Measurements from ENCODE around the gene CYFIP1. TPM values are rescaled to one million over a fixed set of nuclear protein-coding genes. Genes with fewer than 3 reads are reported as not detected.
A peak's percentile ranks its signal among the peaks of the same experiment; 100 is the strongest.

Gene CYFIP1
- total RNA-seq, 1 donor from 2014 or later = 59.5 TPM

DNA sequence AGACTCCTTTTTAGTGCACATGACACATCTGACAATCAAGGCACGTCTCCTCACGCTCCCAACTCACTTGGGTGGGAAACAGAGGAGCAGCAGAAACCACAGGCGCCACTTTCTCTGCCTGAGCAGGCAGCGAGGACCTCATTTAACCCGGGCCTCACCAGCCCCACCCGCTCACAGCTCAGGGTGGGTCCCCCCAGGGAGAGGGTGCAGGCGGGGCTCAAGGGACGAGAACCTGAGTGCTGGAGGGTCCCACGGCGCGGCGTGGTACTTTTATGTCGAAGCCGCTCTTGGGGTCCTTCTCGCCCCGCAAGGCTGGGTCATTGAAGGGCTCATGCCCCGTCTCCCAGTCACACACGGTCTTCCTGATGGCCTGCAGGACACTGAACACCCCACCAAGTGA is 62.6 kb downstream of the CYFIP1 start:
- Histone ChIP-seq H3K27me3 (ENCODE audit: control insufficient read depth, insufficient read depth, low read length) (no peaks in the 10 kb centered on the region), H3K4me3 (ENCODE audit: low read depth, low read length) (no peak overlapping the region), H3K36me3 (ENCODE audit: control insufficient read depth, insufficient read depth, low read length) (peaks cover 16% of the 10 kb centered on the region)
- TF ChIP-seq CTCF (IDR thresholded peaks at IDR 0.05; ENCODE audit: insufficient read depth, low read length, severe bottlenecking) = no peak
- DNase-seq (ENCODE audit: low read depth) (no peak), FAIRE-seq (no peak)

DNA sequence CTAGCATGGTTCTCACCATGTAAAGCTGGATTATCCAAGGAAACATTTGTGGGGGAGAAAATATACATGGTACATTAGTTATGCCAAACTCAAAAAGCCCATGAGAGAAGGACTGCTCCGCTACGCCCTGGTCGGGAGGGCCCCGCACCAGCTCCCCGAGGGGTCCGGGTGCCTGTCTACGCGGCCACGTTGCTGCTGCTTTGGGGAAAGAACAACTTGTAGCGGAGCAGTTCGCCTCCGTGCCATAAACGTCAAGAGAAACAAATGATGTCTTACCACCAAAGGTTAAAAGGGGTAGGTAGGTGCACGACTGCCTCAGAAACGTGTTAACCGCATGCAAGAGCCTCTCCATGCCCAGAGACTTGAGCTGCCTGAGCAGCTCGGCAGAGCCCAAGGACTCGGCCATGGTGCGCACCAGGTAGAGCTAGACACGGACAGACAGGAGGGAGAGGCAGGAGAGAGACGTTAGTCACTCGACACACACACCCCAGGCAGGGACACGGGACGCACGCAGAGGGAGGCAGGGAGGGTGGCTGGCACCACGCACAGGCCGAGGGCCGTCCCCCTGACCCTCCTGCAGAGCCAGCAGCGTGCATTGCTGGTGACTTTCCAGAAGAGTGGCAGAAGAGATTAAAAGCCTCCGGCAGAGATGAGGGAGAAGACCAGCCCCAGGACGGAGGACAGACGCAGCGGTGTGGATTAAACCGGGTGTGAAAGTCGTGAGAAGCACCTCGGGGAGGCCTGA is 63.4 kb downstream of the CYFIP1 start:
- no peak for TF ChIP-seq CTCF (IDR thresholded peaks at IDR 0.05; ENCODE audit: insufficient read depth, low read length, severe bottlenecking)
- Histone ChIP-seq H3K27me3 (ENCODE audit: control insufficient read depth, insufficient read depth, low read length) (no peaks in the 10 kb centered on the region), H3K36me3 (ENCODE audit: control insufficient read depth, insufficient read depth, low read length) (peaks cover 16% of the 10 kb centered on the region), H3K4me3 (ENCODE audit: low read depth, low read length) (no peak overlapping the region)
- no peak for DNase-seq (ENCODE audit: low read depth)
- FAIRE-seq = no peak

DNA sequence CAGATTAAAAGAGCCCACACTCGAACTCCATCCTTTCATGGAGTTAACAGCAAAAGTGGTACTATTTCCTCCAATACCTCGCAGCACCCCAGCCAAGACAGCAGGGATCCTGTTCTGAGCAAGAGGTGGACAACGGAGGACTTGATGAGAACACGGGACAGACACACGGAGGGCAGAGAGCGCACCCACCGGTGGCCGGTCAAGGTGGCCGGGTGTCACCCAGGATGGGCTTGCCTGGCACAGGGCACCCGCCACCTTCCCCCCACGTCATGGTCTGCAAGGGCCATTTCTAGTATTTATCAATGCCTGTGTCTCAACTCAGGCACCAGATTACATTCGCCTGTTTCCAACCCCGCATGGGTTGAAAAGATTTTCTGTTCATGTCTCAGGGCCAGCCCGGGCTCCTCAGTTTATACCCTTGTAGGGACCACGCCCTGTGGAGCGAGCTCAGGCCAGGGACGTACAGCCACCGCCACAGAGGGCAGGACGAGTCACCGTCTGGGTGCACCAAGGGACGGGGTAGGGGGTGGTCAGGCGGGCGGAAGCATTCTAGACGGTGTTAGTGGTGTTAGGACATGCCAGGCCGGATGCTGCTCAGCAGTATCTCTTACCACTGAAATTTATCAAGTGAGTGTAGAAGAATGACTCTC is 64.2 kb downstream of the CYFIP1 start:
- no peak for TF ChIP-seq CTCF (IDR thresholded peaks at IDR 0.05; ENCODE audit: insufficient read depth, low read length, severe bottlenecking)
- peaks cover 21% of the 10 kb centered on the region for H3K36me3 ChIP-seq (ENCODE audit: control insufficient read depth, insufficient read depth, low read length)
- H3K4me3 ChIP-seq (ENCODE audit: low read depth, low read length) = no peak overlapping the region
- DNase-seq (ENCODE audit: low read depth) (peak; percentile 50), FAIRE-seq (no peak)
- no peaks in the 10 kb centered on the region for H3K27me3 ChIP-seq (ENCODE audit: control insufficient read depth, insufficient read depth, low read length)

DNA sequence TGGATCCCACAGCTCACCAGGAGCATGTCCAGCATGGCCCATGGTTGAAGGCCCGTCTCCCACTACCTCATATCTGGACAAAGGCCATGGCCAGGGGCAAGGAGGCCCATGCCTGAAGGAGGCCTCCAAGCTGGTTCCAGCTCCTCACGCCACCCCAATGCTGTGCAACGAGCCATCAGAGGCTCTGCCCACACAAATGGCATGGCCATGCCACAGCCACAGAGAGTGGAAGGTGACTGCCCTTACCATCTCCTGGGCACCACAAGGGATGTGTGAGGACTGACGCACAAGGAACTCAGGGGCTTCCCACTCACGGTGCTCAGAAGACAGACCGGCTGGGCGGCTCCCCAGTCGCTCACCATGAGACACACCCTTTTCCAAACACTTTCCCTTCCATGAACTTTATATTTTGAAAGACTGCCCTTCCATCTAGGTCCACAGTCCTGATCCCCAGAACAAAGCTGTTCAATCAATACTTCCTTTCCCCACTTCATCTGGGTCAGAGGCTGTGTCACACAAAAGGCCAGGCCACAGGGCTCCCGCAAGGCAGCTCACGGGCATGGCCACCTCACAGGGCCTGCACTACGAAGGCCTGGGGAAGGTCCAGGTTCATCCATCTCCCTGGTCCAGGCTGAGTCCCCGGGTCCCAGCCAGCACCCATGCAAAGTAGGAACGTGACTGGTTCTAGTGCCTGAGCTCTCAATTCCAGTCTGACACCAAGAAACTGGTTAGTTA is 66.4 kb downstream of the CYFIP1 start:
- DNase-seq (ENCODE audit: low read depth) = no peak
- no peak overlapping the region for H3K4me3 ChIP-seq (ENCODE audit: low read depth, low read length)
- no peak for FAIRE-seq
- H3K36me3 ChIP-seq (ENCODE audit: control insufficient read depth, insufficient read depth, low read length) = peaks cover 28% of the 10 kb centered on the region
- H3K27me3 ChIP-seq (ENCODE audit: control insufficient read depth, insufficient read depth, low read length) = no peaks in the 10 kb centered on the region
- TF ChIP-seq CTCF (IDR thresholded peaks at IDR 0.05; ENCODE audit: insufficient read depth, low read length, severe bottlenecking) = no peak

GRCh38 chr15:22912256-22912655 is 67.9 kb downstream of the CYFIP1 start:
- no peaks in the 10 kb centered on the region for H3K27me3 ChIP-seq (ENCODE audit: control insufficient read depth, insufficient read depth, low read length)
- peaks cover 27% of the 10 kb centered on the region for H3K36me3 ChIP-seq (ENCODE audit: control insufficient read depth, insufficient read depth, low read length)
- FAIRE-seq (no peak), DNase-seq (ENCODE audit: low read depth) (no peak)
- no peak for TF ChIP-seq CTCF (IDR thresholded peaks at IDR 0.05; ENCODE audit: insufficient read depth, low read length, severe bottlenecking)
- H3K4me3 ChIP-seq (ENCODE audit: low read depth, low read length) = no peak overlapping the region
